Mammary epithelial cell (primary cell): ENCODE data around the gene FAT1.

Source experiments
- CTCF ChIP-seq, 2 donors: IDR thresholded peaks in 1 of 2; conservative IDR thresholded peaks in 1 of 2; 2 replicates each; pipeline ENCODE4 v1.5.1; 2011 to 2012; ENCODE audit warnings: inconsistent platforms in 2 of 2, low read length in 2 of 2, mild to moderate bottlenecking in 2 of 2, control low read depth in 1 of 2, low read depth in 1 of 2; ENCODE audit not compliant: insufficient read depth in 1 of 2; ENCODE audit errors: extremely low read depth in 1 of 2
- EZH2 ChIP-seq: IDR thresholded peaks from 2 replicates; pipeline ENCODE4 v1.6.1; 2012; ENCODE audit warnings: low read length, inconsistent platforms, borderline replicate concordance

GRCh38 chr4:186699298-186699697 lies 24.4 kb downstream of the FAT1 start:
- no peak for TF ChIP-seq CTCF (conservative IDR thresholded peaks at IDR 0.05 in 1 of 2, IDR thresholded peaks at IDR 0.05 in 1 of 2; ENCODE audit: extremely low read depth in 1 of 2, insufficient read depth in 1 of 2, low read depth in 1 of 2, low read length in 2 of 2)
- TF ChIP-seq EZH2 = no peak
